CD4-positive, alpha-beta T cell treated with Interleukin-15 for 4 hours (primary cell): ENCODE measurements around the gene IL1RL1.

Experiments used
- DNase-seq: peaks from one replicate; pipeline ENCODE4 v3.0.0-alpha.2; 2020; ENCODE audit warnings: low spot score

IL1RL1 gene

DNA sequence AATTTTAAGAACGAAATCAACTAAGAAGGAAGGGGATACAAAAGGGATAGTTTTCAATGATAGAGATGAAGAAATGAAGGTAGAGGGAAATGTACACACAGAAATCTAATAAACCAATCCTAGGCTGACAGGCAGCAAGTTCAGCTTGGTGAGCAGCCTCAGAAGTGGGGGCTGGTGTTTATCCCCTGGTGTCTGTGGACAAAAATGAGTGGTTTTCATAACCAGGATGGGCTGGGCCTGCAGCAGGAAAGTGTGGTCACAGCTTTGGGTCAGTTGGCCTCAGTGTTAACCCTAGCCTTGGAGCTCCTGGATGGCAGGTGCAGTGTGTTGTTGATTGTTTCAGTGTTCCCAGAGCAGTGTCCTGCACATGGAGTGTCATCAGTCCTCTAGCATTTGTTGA, 58.5 kb downstream of the IL1RL1 start:
- DNase-seq, result no peak

DNA sequence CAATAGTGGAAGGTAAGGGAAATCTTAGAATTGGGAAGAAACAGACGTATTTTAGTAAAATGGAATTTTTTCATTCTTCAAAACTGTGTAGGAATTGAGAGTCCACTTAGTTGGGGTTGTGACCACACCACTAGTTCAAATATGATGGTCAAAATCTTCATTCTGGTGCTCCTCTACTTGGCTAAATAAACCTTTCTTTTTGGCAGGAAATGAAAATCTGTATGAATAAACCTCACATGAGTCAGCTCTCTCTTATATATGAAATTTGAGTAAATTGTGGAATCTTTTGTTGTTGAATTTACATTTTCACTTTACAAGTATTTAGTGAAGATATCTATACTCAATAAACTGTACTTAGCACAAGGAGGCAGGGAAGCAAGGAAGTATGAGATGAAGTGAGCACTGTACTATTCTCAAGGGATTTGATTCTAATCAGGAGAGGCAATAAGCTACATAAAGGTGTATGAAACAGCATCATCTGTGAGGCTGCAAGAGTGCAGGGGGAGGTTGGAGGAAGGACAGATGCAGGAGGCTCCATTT, 64.8 kb downstream of the IL1RL1 start:
- DNase-seq, result no peak

DNA sequence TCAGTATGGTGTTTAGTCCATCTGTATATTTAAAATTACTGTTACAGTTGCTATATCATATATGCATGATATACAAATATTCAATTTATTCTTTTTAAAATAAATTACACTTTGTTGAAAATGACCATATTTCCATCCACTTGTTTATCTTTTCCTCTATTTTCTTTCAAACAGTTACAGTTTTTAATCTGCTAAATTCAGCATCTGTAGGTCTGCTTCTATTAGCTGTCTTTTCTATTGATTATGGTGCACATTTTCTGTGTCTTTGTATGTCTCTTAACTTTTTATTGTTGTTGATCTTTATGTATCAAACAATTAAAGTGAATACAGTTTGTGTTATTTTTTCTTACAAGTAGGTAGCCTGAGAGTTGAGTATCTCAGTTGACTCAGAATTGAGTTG, 72.4 kb downstream of the IL1RL1 start:
- DNase-seq, result no peak

DNA sequence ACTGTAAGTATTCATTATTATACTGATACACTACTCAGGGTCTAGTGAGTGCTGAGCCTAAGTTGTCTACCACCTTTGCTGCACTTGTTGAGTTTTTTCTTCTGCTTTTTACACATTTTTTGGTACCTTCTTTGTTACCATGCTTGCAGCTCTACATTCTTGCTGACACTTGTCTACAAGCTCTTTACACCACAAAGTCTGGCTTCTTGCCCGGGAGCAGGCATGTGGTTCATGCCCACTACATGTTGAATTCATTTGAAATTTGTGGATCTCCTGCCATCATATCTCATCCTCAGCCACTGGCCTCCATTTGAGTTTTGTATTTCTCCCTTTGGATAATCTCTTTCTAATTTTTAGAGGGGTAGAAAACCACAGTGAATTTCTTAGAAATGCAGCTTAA, 74.2 kb downstream of the IL1RL1 start:
- DNase-seq, result no peak

DNA sequence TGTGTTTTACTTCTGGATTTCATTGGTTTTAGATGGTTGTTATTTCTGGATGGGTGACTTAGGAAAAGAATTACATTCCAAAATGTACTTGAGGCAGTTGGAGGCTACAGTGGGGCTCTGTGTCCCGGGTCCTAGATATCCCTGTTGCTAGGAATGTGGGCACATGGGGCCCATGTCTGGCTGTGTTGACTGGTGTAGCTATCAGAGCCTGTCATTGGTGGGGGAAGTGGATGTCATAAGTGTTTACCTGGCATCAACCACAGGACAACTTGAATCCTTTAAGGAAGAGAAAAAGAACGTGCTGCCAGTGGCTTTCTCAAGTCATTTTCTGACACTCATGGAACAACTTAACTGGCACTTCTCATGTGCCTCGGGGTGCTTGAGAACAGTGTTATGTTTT, 74.6 kb downstream of the IL1RL1 start:
- no peak for DNase-seq

DNA sequence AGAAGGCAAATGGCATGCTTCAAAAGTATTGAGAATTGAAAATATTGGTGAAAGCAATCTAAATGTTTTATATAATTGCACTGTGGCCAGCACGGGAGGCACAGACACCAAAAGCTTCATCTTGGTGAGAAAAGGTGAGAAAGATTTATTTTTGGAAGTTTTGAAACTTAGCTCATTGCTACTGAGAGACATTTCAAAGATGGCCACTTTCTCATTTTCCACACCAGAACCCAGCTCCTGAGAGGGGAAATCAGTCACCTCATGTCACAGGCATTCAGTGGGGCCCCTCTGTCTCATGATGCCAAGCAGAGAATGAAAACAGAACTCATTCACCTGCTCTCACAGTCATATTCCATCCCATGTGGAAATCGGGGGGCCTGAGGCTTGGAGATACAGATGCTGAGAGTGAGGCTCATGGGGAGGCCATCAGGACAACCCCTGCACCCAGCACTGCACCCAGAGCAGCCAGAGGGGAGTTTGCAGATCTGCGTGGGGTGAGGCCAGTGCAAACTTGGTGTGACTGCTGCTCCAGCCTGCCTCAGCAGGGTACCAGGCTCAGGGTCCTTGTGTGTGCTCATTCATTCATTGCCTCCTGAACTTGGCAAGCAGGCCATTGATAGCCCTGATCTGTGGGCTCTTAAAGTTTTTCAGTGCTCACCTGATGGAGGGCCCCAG, 75.6 kb downstream of the IL1RL1 start:
- no peak for DNase-seq

DNA sequence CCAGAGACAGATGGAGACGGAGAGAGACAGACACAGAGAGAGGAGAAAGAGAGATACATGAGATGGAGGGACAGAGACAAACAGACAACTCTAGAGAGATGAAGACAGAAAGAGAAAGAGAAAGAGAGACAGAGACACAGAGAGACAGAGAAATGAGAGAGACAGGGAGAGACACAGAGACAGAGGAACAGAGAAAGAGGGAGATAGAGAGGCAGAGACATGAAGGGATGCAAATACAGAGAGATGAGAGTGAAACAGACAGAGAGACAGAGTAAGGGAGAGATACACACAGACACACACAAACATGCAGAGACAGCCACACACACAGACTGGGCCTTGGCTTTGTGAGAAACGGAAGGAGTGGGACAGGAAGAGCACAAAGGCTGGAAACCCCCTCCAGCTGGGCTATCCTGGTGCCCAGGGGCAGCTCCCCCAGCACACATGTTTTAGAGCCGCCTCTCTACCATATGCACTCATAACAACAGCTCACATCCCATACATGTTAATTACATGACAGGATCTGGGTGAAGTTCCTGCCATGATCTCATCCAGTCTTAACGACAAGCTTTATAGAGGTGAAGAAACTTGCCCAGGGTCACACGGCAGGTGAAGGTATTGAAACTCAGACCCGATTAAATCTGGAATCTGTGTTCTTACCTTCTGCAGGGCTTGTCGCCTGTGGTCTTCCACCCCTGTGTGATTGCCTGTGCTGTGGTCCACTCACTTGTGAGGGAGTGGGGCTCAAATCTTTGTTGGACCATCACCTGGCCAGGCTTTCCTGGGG, 76.6 kb downstream of the IL1RL1 start:
- no peak for DNase-seq

DNA sequence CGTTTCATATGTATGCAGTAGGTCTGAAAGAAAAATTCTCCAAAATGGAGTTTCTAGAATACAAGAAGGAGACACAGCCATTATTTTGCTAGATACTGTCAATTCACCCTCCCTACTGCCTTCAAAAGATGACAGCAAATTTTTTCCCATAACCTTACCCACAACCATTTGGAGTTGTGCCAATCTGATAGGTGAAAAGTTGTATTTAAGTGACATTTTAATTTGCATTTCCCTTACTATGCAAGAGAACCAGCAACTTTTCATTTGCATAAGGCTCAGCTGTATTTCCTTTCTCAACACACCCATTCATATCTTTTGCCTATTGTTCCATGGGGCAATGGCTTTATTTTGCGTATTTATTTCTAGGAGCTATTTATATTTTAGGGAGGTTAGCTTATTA, 80.2 kb downstream of the IL1RL1 start:
- DNase-seq, result peak; percentile 63

DNA sequence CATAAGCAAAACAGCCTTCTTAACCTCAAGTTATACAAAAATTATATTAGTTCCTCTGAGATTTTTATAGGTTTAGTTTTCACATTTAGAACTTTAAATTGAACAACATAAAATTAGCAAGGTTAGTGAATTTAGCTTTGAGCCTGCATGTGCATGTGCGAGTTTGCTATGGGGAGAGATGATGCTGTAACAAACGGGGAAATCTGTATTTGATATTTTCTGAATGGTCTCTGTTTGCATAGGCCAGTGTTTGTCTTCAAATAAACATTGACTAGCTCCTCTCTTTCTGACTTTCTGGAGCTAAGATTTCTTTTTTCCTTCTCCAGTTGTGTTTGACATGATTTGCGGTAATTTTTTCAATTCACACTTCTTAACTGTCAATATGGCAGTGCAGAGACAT, 80.7 kb downstream of the IL1RL1 start:
- DNase-seq, result no peak

DNA sequence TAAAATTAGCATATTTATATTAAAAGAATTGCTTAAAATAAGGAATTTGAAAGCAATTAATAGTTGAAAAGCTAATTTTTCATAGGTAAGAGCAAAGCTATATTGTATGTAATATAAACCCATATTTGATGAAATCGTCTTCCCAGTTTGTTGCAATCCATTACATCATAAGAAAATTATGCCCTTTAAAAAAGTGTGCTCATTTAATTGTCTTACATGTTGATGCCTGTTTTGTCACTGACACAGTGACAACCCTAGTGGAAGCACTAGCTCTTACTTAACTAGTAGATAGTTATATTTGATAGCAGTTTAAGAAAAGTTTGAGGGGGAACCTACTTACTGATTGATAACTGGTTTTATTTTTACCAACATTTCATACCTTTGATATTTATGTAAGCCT, 81.6 kb downstream of the IL1RL1 start:
- no peak for DNase-seq

DNA sequence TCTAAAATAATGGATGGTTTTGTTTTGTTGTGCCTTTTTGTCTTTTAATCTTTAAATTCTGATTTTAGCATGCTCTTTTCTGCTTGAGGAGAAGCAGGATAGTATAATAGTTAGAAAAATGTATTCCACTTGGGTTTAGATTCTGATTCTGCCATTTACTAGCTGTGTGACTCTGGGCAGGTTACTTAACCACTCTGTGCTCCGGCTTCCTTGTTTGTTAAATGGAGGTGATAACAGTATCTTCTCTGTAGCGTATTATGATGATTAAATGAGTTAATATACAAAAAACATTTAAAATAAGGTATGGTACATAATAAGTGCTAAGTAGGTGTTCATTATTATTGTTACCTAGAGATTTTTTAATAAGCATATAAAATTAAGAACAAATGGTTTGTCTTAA, 84.6 kb downstream of the IL1RL1 start:
- no peak for DNase-seq

DNA sequence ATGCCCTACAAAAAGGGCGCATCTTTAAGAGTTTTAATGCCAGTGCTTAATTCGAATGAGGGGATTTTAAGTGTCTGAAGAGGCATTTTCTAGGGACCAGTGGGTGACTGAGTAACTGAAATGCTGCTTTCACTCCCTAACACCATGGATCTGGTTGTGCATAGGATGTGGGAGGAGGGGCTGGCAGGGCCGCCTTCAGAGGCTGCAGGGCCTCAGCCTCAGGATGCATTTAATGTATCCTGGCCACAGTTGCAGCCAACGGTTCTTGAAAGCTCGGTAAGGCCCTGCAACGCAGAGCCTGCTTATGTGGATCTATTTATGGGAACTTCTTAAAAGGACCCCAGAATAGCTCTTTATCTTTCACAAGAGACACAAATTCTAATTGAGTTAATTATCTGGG, 85.8 kb downstream of the IL1RL1 start:
- no peak for DNase-seq

DNA sequence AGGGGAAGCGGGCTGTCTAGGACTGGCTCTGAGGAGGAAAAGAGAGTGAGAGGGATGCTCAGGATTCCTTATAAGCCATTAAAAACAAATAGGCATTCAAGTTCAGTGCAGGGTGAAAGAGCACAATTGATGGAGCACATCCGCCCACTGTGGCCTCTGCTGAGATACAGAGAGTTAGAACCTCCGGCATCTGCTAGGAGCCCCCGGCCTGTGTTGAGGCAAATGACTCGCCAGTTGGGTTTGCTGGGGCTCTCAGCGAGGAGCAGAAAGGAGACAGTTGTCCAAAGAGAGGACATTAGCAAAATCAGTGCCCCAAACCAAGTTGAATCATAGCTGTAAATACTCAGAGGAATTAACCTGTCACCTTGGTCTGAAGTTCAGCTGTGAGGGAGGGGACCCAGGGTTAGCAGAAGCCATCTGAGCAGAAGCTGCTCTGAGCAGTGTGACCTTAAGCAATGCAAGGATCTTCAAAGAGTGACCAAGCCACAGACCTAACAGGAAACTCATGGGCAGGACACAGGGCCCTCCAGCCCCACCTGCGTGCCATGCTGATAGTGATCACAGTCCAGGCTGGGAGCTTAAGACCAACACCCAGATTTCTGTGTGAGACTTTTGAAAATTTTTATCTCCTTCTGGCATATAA, 88.3 kb downstream of the IL1RL1 start:
- no peak for DNase-seq

DNA sequence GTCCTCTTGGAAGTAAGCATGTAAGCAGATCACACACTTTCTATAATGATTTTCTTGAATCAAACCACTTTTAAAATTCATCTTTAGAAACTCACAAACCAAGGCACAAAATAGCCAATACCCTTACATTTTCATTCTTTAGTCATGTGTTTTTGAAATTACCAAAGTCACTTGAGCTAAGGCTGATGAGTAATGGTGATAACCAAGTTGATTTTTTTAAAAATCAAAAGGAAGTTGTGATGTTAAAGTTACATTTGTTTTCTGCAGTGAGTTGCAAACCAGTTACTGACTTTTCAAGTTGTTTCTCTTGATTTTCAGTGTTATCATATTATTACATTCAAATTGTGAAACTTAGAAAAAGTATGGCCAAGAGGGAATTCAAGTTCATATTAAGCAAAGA, 90.1 kb downstream of the IL1RL1 start:
- no peak for DNase-seq
